GM19372 (cell line): ENCODE measurements around the gene CRIP2.

ENCODE experiments used
- ATAC-seq: cut with Tn5 transposase; IDR thresholded peaks from one replicate; pipeline ENCODE4 v1.9.1; 2021; ENCODE audit warnings: mild to moderate bottlenecking, low read depth, moderate library complexity; ENCODE audit not compliant: unreplicated experiment

CRIP2 gene

DNA sequence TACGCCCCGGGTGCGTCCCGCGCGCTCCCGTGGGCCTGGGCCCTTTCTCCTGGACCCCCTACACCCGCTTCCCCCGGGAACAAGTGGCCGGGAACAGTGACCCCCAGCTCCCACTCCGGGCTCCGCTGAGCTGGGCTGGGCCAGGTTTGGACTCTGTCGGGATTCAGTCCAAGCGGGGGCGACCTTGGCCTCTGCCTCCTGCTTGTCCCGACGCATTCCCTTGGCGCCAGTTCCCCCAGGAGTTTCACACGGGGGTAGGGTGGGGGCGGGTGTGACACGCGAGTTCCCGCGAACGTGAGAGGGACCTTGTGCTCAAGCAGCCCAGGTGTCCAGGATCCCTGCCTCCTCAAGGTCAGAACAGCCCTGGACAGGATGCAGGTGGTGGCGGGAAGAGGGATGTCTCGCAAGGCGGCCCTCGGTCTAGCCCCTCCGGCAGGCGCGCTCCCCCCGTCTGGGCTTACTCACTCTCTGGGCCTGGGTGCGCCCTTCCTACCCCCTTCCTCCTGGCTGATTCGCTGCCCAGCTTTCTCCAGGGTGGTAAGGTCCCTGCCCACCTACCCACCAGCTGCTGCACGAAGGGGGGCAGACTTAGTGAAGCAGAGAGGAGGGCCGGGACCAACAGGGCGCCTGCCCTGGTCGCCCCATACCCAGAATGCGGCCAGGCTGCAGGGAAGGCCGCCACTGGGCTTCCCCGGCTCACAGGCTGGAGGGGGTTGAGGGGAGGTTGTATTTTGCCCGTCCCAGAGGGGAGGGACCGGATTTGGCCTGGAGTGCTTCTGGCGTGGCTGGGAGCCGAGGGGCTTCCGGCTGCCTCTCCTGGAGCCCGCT lies 862 bp downstream of the CRIP2 start:
- no peak for ATAC-seq

DNA sequence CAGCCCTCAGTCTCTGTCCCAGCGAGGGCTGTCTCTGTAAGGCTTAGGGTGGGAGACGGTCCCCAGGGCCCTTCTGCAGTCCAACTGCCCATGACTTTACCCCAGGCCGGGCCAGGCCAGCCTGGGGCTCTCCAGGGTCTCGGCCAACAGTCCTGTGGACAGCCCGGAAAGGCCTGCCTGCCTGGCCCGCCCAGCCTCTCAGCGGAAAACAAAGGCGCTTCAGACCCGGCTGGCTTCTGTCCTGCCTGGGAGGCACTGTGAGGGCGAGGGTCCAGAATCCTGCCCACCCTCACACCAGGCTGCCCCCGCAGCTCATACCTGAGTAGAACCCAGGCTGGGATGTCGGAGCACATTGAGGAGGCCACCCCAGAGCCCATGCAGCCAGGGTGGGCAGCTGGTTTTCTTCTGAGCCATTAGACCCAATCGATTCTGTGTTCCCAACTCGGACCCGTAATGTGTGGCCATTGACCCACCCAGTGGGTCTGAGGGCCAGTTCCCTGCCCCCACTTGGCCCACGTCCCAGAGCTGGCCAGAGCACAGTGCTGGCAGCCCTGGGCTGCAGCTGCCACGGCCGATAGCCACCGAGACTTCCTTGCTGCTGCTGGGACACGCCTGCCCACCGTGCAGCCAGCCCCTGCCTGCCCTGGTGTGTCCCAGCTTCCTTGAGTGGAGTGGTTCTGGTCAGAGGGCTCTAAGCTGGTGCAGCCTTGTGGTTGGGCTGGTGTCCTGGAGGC lies 1.6 kb downstream of the CRIP2 start:
- ATAC-seq, result no peak

DNA sequence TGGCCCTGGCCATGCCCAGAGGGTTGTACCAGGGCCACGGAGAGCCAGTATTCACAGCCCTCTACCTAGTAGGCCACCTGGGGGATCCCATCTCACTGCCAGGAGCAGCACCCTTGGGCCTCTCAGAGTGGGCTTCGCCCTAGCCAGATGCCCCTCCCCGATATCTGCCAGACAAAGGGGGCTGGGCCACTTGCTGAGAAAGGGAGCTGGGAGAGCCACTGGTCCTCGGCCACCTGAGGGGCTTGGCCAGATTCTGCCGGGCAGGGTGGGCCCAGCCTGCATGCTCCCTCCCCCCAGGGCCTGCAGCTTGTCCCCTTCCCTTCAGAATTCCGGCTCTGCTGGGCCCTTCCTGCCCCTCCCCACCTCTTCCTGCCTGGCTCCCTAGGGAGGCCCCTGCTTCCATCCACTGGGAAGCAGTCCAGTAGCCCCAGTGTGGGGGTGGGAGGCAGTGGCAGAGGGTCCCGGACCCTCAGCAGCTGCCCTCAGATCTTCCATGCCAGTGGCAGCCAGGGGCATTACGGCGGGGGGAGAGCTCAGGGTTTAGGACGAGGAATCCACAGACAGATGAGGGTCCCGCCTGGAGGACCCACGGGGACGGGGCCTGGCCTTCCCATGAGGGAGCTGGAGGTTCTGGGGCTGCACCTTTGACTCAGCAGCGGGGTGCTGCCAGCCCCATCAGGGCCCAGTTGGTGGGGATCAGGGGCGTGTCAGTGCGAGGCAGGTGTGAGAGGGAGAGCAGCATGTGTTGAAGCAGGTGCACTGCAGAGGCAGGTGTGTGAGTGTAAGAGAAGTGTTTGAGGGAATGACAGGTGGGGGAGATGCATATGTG lies 2.4 kb downstream of the CRIP2 start:
- no peak for ATAC-seq

DNA sequence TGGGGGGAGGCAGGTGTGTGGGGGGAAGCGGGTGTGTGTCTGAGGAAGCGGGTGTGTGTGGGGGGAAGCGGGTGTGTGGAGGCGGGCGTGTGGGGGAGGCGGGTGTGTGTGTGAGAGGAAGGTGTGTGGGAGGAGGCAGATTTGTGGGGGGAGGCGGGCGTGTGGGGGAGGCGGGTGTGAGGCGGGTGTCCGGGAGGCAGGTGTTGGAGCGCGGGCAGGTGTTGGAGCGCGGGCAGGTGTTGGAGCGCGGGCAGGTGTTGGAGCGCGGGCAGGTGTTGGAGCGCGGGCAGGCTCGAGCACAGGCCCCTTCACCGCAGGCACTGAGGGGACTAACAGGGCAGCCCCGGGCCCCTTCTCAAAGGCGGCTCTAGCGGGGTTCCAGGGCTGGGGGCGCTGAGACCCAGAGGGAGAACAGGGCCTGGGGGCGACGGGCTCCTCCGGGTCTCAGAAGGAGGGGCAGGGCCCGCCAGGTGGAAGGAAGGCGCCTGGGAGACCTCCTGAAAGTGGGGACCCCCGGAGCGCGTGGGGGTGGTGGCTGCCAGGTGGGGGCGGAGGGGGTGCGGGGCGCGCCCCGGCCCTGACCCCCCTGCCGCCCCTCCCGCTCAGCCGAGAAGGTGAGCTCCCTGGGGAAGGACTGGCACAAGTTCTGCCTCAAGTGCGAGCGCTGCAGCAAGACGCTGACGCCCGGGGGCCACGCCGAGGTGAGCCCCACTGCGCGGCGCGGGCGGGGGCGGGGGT lies 3.2 kb downstream of the CRIP2 start:
- ATAC-seq, result no peak

DNA sequence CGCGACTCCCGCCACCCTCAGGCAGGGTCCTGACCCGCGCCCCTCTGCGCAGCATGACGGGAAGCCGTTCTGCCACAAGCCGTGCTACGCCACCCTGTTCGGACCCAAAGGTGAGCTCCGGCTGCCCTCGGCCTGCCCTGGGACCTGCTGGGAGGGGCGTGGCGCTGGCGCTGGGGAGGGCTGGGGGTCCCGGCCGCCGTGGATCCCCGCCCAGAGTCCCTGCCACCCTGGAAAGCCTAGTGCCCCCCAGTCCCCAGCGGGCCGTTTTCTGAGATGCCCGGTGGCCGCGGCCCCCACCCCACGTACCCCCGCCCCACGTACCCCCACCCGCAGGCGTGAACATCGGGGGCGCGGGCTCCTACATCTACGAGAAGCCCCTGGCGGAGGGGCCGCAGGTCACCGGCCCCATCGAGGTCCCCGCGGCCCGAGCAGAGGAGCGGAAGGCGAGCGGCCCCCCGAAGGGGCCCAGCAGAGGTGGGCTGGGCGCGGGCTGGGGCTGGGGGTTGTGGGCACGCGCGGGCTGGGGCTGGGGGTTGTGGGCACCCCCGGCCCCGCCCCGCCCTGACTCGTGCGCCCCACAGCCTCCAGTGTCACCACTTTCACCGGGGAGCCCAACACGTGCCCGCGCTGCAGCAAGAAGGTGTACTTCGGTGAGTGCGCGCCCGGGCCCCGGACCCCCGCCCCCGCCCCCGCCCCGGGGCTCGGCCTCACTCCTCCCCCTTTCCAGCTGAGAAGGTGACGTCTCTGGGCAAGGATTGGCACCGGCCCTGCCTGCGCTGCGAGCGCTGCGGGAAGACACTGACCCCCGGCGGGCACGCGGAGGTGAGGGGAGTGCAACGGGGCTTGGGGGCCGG lies 4.0 kb downstream of the CRIP2 start:
- ATAC-seq, result no peak

DNA sequence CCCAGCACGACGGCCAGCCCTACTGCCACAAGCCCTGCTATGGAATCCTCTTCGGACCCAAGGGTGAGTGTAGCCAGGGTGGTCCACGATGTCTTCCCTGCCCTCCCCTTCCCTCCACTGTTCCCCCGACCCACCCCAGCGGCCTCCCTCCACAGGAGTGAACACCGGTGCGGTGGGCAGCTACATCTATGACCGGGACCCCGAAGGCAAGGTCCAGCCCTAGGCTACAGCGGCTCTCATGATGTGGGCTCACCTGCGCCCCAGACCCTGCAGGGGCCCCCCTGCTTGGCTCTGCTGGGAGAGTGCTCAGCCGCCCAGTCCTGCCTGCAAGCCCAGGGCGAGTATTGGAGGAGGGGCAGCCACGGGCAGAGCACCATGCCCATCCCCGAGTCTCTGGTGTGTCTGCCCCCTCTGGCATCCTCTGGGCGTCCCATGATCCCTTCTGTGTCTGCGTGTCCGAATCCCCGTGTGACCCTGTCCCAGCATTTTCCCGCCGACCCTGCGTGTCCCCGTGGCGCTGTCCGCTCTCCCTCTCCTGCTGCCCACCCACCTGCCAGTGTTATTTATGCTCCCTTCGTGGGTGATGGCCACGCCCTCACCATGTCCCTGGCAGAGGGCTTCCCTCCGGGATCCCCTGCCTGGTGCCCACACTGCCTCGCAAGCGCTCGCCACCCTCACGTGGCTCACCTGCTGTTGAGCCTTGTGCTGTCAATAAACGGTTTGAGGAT lies 5.0 kb downstream of the CRIP2 start:
- ATAC-seq, result no peak

DNA sequence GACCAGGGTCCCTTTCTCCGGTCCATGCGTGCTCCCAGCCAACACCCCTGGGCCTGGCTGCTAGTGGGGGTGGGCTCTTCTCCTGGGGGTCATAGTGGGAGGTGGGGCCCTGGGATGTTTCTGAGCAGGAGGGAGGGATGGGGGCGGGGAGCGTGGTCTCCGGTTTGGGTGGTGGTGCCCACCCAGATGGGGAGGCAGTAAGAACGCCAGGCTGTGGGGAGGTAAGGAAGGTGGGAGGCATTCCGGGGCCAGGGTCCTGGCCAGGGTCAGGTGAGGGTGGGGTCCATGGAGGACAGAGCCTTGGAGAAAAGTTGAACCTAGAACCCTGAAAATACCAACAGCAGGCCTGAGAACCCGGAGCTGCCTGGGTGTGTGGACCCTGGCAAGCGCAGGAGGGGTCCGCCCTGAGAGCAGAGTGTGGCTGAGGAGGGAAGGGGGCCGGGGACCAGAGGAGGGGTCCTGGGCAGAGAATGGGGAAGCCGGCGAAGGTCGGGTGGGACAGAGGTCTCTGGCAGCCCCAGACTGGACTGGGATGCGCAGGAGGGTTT lies 5.7 kb downstream of the CRIP2 start:
- ATAC-seq, result no peak

DNA sequence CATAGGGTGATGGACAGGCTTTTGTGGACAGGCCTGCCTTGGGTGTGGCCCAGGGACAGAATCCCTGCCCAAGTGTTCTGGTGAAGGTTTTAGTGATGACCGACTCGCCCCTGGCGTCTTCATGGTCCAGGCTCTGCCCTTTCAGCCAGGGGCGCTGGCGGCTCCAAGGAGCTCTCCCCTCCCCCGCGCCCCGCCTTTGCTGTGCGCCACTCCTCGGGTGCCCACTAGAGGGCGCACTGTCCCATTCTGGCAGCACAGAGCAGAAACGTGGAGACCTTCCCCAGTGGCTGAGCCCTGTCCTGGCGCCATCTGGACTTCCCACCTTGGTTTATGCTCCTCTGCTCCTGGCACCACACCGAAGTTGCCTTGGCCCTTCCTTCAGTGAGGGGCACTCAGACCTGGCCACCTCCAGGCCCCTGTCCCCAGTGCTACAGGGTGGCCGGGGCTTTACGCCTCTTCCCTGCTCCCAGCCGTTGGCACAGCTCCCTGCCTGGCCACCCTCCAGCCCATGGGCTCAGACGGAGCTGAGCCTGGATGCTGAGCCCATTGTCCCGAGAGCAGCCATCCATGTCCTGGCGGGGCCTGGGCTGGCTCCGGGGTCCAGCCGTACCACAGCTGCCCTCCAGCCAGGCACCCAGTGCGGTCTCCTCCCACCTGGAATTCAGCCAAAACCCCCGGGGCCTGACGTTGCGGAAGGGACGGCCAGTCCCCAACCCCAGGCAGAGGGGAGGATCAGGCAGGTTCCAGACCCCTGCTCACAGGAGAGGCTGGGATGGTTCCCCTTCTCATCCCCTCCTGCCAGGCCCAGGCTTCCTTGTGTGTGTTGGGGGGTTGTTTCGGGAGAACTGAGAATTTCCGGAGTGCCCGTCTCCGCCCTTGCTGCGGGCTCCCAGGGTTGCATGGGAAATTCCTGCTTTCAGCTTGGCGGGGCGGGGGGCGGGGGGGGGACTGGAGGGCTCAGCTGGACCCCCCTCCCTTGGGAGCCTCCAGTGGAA lies 6.5 kb downstream of the CRIP2 start:
- ATAC-seq, result peak; percentile 63

DNA sequence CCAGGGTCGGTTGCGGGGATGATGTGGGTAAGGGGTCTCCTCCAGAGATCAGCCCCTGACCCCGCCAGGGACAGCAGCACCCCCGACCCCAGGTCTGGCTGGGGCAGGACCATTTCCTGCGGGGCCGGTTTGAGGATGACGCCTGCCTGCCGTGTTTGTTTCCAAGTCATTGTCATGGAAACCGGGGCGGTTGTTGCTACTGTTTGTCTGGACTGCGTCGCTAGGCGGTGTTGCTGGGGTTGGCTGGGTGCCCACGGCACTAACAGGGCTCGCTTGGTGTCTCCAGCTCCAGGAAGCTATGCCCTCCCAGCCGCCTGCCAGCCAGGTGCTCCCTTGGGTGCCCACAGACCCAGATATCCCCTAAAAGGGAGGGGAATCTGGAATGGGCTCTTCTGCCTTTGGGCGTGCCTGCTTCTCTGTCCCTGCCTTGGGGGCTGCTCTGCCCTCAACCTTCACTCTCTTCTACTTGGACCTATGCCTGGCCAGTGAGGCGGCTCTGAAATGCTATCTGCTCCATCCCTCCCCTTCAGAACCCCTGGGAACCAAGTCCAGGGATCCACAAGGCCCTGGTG lies 7.4 kb downstream of the CRIP2 start:
- no peak for ATAC-seq

DNA sequence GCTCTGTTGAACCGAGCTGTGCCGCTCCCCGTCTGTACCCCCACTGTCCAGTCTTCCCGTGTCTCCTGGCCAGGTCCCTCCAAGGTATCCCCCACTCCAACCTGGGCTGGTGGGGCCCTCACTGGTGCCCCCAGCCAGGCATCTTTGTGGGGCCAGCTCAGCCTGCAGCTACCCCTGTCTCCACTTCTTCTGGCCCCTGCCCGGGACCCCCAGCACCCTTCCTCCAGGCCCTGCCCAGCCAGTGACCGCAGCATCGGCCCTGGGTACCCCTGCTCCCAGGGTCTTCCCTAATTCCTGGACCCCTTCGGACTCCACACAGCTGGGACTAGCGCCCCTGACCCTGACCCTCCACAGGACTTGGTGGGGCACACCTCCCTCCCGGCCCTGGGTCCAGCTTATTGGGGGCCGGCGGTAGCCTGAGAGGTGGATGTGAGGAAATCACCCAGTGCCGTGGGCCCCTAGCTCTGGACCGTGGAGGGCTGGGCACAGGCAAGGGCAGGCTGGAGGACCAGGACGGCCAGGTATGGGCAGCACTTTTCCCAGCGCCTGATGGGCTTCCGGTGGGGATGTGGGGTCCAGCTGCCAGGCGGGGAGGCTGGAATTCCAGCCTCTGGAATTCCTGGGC lies 8.0 kb downstream of the CRIP2 start:
- no peak for ATAC-seq

DNA sequence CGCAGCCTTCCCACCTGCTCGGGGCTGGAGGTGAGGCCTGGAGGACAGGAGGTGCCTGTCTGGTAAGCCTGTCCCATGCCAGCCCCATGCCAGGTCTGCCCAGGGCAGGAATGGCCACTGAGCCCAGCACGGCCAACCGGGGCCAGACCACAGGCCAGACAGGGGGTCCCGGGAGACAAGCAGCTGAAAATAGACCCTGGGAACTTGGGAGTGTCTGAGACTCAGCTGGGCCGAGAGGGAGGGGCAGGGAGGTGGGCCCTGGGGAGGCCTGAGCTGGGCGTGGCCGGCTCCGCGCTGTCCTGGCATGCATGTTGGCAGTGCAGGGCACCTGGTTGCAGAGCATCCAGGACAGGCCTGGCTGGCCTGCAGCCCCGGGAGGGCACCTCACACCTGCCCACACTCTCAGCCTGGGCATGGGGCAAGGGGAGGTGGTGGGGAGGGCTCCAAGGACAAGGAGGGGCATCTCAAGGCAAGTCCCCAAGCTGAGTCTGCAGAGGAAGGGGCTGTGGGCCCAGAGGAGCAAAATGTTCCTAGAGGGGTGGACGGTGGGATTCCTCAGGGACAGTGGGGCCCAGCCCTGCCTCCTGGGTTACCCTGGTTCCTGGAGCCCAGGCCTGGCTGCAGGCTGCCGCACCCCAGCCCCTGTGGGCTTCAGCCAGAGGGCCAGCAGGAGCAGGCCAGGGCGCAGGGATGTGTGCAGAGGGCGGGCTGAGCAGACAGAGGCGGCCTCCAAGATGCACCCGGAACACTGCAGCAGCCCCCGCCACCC lies 8.9 kb downstream of the CRIP2 start:
- ATAC-seq, result no peak

DNA sequence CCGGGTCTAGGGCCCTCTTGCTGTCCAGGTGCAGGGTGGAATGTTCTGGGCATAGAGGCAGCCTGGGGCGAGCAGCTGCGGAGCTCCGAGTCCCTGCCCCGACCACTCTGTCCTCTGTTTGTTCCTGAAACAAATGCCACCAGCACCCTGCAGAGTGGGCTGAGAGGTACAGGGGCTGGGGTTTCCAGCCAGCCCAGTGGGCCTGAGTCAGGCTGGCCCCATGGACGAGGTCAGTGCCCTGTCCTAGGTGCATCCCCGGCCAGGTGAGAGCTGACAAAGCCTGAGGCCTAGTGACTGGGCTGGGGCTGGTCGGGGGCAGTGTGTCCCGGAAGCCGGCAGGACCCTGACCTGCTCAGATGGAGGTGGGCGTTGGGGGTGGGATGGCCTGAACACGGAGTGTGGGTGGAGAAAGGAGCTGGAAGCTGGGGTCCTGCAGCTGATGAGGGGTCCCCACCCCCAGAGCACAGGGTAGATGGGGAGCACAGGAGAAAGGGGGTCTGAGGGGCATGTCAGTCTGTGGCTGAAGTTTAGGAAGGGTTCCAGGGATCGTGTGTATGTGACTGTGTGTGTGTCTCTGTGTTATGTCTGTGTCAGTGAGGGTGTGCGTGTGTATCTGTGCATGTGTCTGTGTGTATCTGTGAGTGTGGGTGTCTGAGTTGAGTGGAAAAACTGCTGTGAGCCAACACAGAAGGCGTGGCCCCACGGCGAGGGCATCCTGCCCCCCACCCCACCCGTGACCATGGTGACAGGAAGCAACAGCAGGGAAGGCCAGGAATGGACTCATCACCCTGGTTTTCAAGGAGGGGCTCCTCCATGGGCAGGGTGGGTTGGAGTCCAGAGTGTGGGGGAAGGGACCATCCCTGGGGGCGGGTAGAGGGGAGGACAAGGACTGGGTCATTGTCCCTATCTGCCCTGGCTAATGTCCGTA lies 9.7 kb downstream of the CRIP2 start:
- no peak for ATAC-seq

DNA sequence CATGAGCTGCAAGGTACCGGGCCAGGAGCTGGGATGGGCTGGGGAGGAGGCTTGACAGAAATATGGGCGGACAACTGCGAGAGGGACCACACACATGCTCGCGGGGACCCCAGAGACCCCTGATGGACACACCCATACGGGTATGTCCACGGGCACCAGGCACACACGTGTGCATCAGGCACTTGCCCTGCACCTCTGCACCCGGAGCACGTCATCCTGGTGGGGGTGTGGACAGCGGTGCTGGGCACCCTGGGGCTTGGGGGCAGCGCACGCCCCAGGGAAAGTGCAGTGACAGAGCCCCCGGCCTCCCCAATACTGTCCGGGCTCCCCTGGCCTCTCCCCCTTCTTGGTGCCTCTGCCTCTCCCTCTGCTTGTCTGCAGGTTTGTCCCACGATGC lies 10.4 kb downstream of the CRIP2 start:
- ATAC-seq, result no peak

DNA sequence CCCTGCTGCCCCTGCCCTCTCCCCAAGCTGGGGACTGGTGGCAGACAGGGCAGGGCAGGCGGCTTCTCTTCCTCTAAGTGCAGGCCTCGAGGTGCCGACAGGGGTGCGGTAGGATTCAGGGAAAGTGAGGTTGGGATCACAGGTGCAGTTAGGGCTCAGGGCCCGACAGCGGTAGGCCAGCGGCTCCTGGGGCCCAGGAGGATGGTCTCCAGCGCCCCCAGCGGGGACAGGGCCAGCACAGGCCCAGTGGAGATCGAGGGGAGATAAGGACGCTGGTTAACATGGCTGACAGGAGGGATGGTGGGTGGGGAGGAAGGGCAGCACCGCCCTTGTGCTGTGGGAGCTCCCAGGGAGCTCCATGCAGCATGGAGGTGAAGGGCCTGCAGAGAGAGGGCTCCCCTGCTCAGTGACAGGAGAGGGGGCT lies 11.1 kb downstream of the CRIP2 start:
- ATAC-seq, result no peak
